K562 (cell line): ENCODE results near the gene LRIF1. TPM values are rescaled to one million over a fixed set of nuclear protein-coding genes. Genes with fewer than 3 reads are reported as not detected.

Experiments used
- ARID1B ChIP-seq: fragments of 450-650 bp; IDR thresholded peaks from 2 replicates; pipeline ENCODE4 v1.6.1; 2016; ENCODE audit warnings: antibody characterized with exemption, mild to moderate bottlenecking, inconsistent platforms
- BACH1 ChIP-seq: fragments of 200-800 bp; sonication (Bioruptor generic); IDR thresholded peaks from 2 replicates; pipeline ENCODE4 v1.6.1; 2016; ENCODE audit warnings: missing genetic modification characterization, missing compliant biosample characterization
- BRD4 ChIP-seq: fragments of 200-600 bp; sonication (generic); IDR thresholded peaks from 2 replicates; pipeline ENCODE4 v1.6.1; 2017; ENCODE audit warnings: inconsistent platforms
- MLLT1 ChIP-seq, 2 experiments: fragments of 450-650 bp; IDR thresholded peaks; 2 replicates each; pipeline ENCODE4 v1.6.1; 2016
- PBX2 ChIP-seq, 2 experiments: IDR thresholded peaks in 1 of 2; conservative IDR thresholded peaks in 1 of 2; 2 replicates each; pipeline ENCODE4 v1.6.1; 2016; ENCODE audit warnings: low read depth in 2 of 2, mild to moderate bottlenecking in 1 of 2, missing compliant biosample characterization in 1 of 2, missing genetic modification characterization in 1 of 2, moderate library complexity in 1 of 2
- PHF8 ChIP-seq: fragments of 200-600 bp; sonication (generic); IDR thresholded peaks from 2 replicates; pipeline ENCODE4 v1.6.1; 2012; ENCODE audit warnings: mixed run types, mild to moderate bottlenecking, inconsistent platforms, low read length, moderate library complexity, borderline replicate concordance
- SMARCB1 ChIP-seq: IDR thresholded peaks from 2 replicates; pipeline ENCODE4 v1.6.1; 2011; ENCODE audit warnings: improper control_type of control experiment, low read depth; ENCODE audit not compliant: insufficient read length
- SNAPC5 ChIP-seq: fragments of 250-450 bp; sonication (Bioruptor Pico); IDR thresholded peaks from 2 replicates; pipeline ENCODE4 v1.8.0; 2021; ENCODE audit warnings: moderate library complexity, mild to moderate bottlenecking, inconsistent platforms
- STAT6 ChIP-seq: sonication (generic); formaldehyde crosslinking; IDR thresholded peaks from 2 replicates; pipeline ENCODE4 v1.8.1; 2023; ENCODE audit warnings: mild to moderate bottlenecking, missing genetic modification reagents
- TRIM28 ChIP-seq: fragments of 450-650 bp; IDR thresholded peaks from 2 replicates; pipeline ENCODE4 v1.6.1; 2017
- ZNF318 ChIP-seq, 2 experiments: fragments of 450-650 bp; IDR thresholded peaks; 2 replicates each; pipeline ENCODE4 v1.6.1; 2016; ENCODE audit warnings: mild to moderate bottlenecking in 2 of 2, borderline replicate concordance in 1 of 2, low read depth in 1 of 2, moderate library complexity in 1 of 2
- polyA plus RNA-seq, 8 experiments: library from polyadenylated mRNA; depleted of rRNA in 4 of 8; stranded (reverse) in 5 of 8; unstranded in 3 of 8; fragments of >200 nt; fragmentation: Nextera tagmentation in 2 of 8; fragmentation: Illumina TruSeq in 1 of 8; extraction: Ambion mirVana in 2 of 8; extraction: Trizol in 1 of 8; gene quantifications; 2 replicates each; pipeline versions ENCODE4 v1.2.1 to v1.2.3, GENCODE V29; 2011 to 2014; ENCODE audit warnings: inconsistent platforms in 1 of 8, missing spikeins in 1 of 8
- total RNA-seq, 7 experiments: library from RNA; depleted of rRNA in 6 of 7; stranded (reverse); fragments of >200 nt in 6 of 7; fragmentation: Illumina TruSeq in 2 of 7; extraction: Trizol in 2 of 7; gene quantifications; 2 replicates each; pipeline versions ENCODE4 v1.2.1 to v1.2.3, GENCODE V29; 2011 to 2021; ENCODE audit warnings: low replicate concordance in 1 of 7

The LRIF1 gene
- total and polyA plus RNA-seq, 9 of the 15 experiments (the other 6 are each of a cell fraction or from before 2014, with no cell fraction given) = 35.6 to 88.8 (median 74.1) TPM

GRCh38 chr1:110964455-110964903, 757 bp upstream of the LRIF1 start (continued):
- TF ChIP-seq ZNF318 (IDR thresholded peaks at IDR 0.05; ENCODE audit: borderline replicate concordance in 1 of 2, low read depth in 1 of 2) (0 out of 4 replicates have a peak, but pooled peaks of 1 of the 2 experiments have one; percentile 49), BRD4 (peak; percentile 85), MLLT1 (IDR thresholded peaks at IDR 0.05) (peak; percentile 16 to 67; a peak in 2 of 4 replicates), BACH1 (tag) (0 out of 2 replicates have a peak, but pooled peaks have one; percentile 61), SMARCB1 (no peak), PHF8 (no peak; the same call in 1 of the 2 replicates), PBX2 (CRISPR knock-in tag; IDR thresholded peaks at IDR 0.05; ENCODE audit: low read depth) (no peak), PBX2 (tag; conservative IDR thresholded peaks at IDR 0.05; ENCODE audit: low read depth) (no peak), SNAPC5 (no peak), ARID1B (peak; percentile 23; the same call in 1 of the 2 replicates), STAT6 (CRISPR knock-in tag) (no peak), TRIM28 (0 out of 2 replicates have a peak, but pooled peaks have one; percentile 39)
